SK-N-SH (cell line): Measurements from ENCODE around the gene CDHR3. TPM values are rescaled to one million over a fixed set of nuclear protein-coding genes. Genes with fewer than 3 reads are reported as not detected.

Source experiments
- CTCF ChIA-PET: fragments of 300-600, 350-600 bp; formaldehyde crosslinking; extraction: SDS; loops from one replicate; lab custom pipeline; 2021; lab: Yijun Ruan, JAX
- POLR2A ChIA-PET: fragments of 350-600 bp; sonication (Branson Sonifier 250); formaldehyde crosslinking; extraction: SDS; loops from one replicate; lab custom pipeline; 2020; ENCODE audit warnings: antibody characterized with exemption, inconsistent platforms; lab: Yijun Ruan, JAX
- DNase-seq: peaks from one replicate; pipeline ENCODE4 v3.0.0; 2012
- H2AFZ ChIP-seq: fragments of 200-600 bp; sonication (generic); 2 replicates; pipeline ENCODE4 v1.8.1; 2016; ENCODE audit warnings: antibody characterized with exemption, mild to moderate bottlenecking, low read depth
- H3F3A ChIP-seq: fragments of 200-600 bp; sonication (generic); replicated peaks from 2 replicates; pipeline ENCODE3; 2016; ENCODE audit warnings: antibody characterized with exemption, mild to moderate bottlenecking; ENCODE audit not compliant: insufficient read depth
- H3K27ac ChIP-seq, 2 experiments: fragments of 200-500 bp in 1 of 2; fragments of 200-600 bp in 1 of 2; sonication (Bioruptor generic) in 1 of 2; sonication (generic), shearing (Covaris generic) in 1 of 2; 2 replicates each; pipeline versions ENCODE4 v1.5.1 to v1.6.1; 2014 to 2016; ENCODE audit warnings: low read depth in 2 of 2, inconsistent platforms in 1 of 2, low read length in 1 of 2, mild to moderate bottlenecking in 1 of 2, mixed read lengths in 1 of 2
- H3K27me3 ChIP-seq: fragments of 200-600 bp; sonication (generic), shearing (Covaris generic); 2 replicates; pipeline ENCODE4 v1.6.1; 2016; ENCODE audit warnings: mixed run types; ENCODE audit not compliant: insufficient read depth
- H3K36me3 ChIP-seq, 2 experiments: fragments of 200-500 bp in 1 of 2; fragments of 200-600 bp in 1 of 2; sonication (Bioruptor generic) in 1 of 2; sonication (generic) in 1 of 2; replicated peaks in 1 of 2; 2 replicates each; pipeline versions ENCODE3 to v1.5.1; 2014 to 2016; ENCODE audit warnings: low read length in 1 of 2, mild to moderate bottlenecking in 1 of 2; ENCODE audit not compliant: insufficient read depth in 2 of 2, control insufficient read depth in 1 of 2
- H3K4me1 ChIP-seq, 2 experiments: fragments of 200-500 bp in 1 of 2; fragments of 200-600 bp in 1 of 2; sonication (Bioruptor generic) in 1 of 2; sonication (generic), shearing (Covaris generic) in 1 of 2; 2 replicates each; pipeline versions ENCODE4 v1.5.1 to v1.6.1; 2014 to 2016; ENCODE audit warnings: low read depth in 1 of 2, low read length in 1 of 2, mixed run types in 1 of 2; ENCODE audit not compliant: insufficient read depth in 2 of 2, control insufficient read depth in 1 of 2
- H3K4me2 ChIP-seq: fragments of 200-600 bp; sonication (generic), shearing (Covaris generic); 2 replicates; pipeline ENCODE4 v1.6.1; 2017; ENCODE audit warnings: mixed run types
- H3K4me3 ChIP-seq, 2 experiments: fragments of 200-500 bp in 1 of 2; fragments of 200-600 bp in 1 of 2; sonication (Bioruptor generic) in 1 of 2; sonication (generic), shearing (Covaris generic) in 1 of 2; 2 replicates each; pipeline versions ENCODE4 v1.5.1 to v1.8.1; 2014 to 2016; ENCODE audit warnings: low read depth in 2 of 2, inconsistent platforms in 1 of 2, low read length in 1 of 2, mild to moderate bottlenecking in 1 of 2, mixed read lengths in 1 of 2, moderate library complexity in 1 of 2
- H3K79me2 ChIP-seq: fragments of 200-600 bp; sonication (generic); 2 replicates; pipeline ENCODE4 v1.8.1; 2017; ENCODE audit warnings: mild to moderate bottlenecking; ENCODE audit not compliant: insufficient read depth
- H3K9ac ChIP-seq: fragments of 200-600 bp; sonication (generic); 2 replicates; pipeline ENCODE4 v1.6.1; 2017; ENCODE audit warnings: mixed run types
- H3K9me2 ChIP-seq: fragments of 200-600 bp; sonication (generic); 2 replicates; pipeline ENCODE4 v1.6.1; 2017; ENCODE audit warnings: mixed run types
- H3K9me3 ChIP-seq: fragments of 200-600 bp; sonication (generic); 2 replicates; pipeline ENCODE4 v1.6.1; 2017; ENCODE audit warnings: mixed run types, mild to moderate bottlenecking, moderate library complexity
- H4K20me1 ChIP-seq: fragments of 200-600 bp; sonication (generic); 2 replicates; pipeline ENCODE4 v1.6.1; 2017; ENCODE audit warnings: mild to moderate bottlenecking, mixed run types; ENCODE audit not compliant: insufficient read depth
- CHD2 ChIP-seq: fragments of 150-350 bp; IDR thresholded peaks from 2 replicates; pipeline ENCODE4 v1.6.1; 2018; ENCODE audit warnings: low read length; ENCODE audit not compliant: partially characterized antibody
- CTCF ChIP-seq: fragments of 200-600 bp; sonication (generic); IDR thresholded peaks from 2 replicates; pipeline ENCODE4 v1.6.1; 2017; ENCODE audit warnings: antibody characterized with exemption, mild to moderate bottlenecking, moderate library complexity
- ELF1 ChIP-seq: IDR thresholded peaks from 2 replicates; pipeline ENCODE4 v1.4.0; 2012
- IRF3 ChIP-seq: fragments of 150-350 bp; IDR thresholded peaks from 2 replicates; pipeline ENCODE4 v1.6.1; 2016; ENCODE audit warnings: mild to moderate bottlenecking, low read depth, low read length
- JUND ChIP-seq: IDR thresholded peaks from 2 replicates; pipeline ENCODE4 v1.4.0; 2012
- MXI1 ChIP-seq: IDR thresholded peaks from 2 replicates; pipeline ENCODE4 v1.6.1; 2012; ENCODE audit warnings: mild to moderate bottlenecking, low read depth, low read length, improper control_type of control experiment
- NRF1 ChIP-seq: IDR thresholded peaks from 2 replicates; pipeline ENCODE4 v1.6.1; 2012; ENCODE audit warnings: low read depth, mild to moderate bottlenecking, low read length
- RFX5 ChIP-seq: IDR thresholded peaks from 2 replicates; pipeline ENCODE4 v1.6.1; 2012; ENCODE audit warnings: mild to moderate bottlenecking, improper control_type of control experiment, low read length
- RXRA ChIP-seq: IDR thresholded peaks from 2 replicates; pipeline ENCODE4 v1.4.0; 2012; ENCODE audit warnings: low read depth, mild to moderate bottlenecking, borderline replicate concordance
- TEAD4 ChIP-seq: IDR thresholded peaks from 2 replicates; pipeline ENCODE4 v1.4.0; 2012; ENCODE audit warnings: mild to moderate bottlenecking, borderline replicate concordance; ENCODE audit not compliant: insufficient read depth
- WGBS: methylation state at CpG from one replicate; pipeline ENCODE4 v1.1.6; 2017; ENCODE audit warnings: low lambda C conversion rate; 5-methylcytosine and 5-hydroxymethylcytosine counted together
- polyA plus RNA-seq, 3 experiments: library from polyadenylated mRNA; depleted of rRNA; stranded (reverse); fragments of >200 nt; gene quantifications; 2 replicates each; pipeline ENCODE4 v1.2.3, GENCODE V29; 2012
- TF ChIP-seq, protein P1 (sequence below): IDR thresholded peaks from 2 replicates; pipeline ENCODE4 v1.4.0; 2012; ENCODE audit warnings: low read depth
- TF ChIP-seq, protein P2 (sequence below): IDR thresholded peaks from 2 replicates; pipeline ENCODE4; 2012
- TF ChIP-seq, protein P3 (sequence below): fragments of 150-350 bp; IDR thresholded peaks from 2 replicates; pipeline ENCODE4 v1.6.1; 2017; ENCODE audit warnings: antibody characterized with exemption, low read length, low read depth, borderline replicate concordance

The CDHR3 gene
- polyA plus RNA-seq, 1 of the 3 experiments (the other 2 are of a cell fraction) = 7.5 TPM

DNA sequence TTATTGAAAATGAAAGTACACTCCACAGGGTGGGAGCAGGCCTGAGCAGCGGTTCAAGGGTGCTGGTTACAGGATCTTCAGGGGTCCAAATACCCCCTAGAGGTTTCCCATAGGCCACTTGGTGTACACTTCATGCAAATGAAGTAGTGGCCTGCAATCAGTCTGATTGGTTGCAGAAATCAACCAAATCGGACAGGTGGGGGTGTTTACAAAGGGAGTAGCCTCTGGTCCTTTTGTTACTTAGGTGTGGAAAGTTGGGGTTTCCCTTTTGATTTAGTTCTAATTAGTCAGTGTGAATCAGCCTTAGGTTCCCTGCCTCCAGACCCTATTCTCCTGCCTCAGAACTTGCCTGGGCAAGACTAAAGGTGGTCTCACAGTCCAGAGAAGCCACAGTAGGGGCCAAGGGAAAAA, 99.5 kb downstream of the CDHR3 start:
- H3K4me3 ChIP-seq = no peak overlapping the region
- no peaks in the 10 kb centered on the region for H3K9me3 ChIP-seq
- H3K9me2 ChIP-seq = no peaks in the 10 kb centered on the region
- peaks cover 20 to 61% of the 10 kb centered on the region in 2 experiments for H3K4me1 ChIP-seq
- no peak for DNase-seq
- no peak overlapping the region for H3K9ac ChIP-seq
- H3K4me2 ChIP-seq = no peak overlapping the region
- H3K27ac ChIP-seq = no peak overlapping the region
- no peak for TF ChIP-seq CHD2
- TF ChIP-seq, protein P1, sequence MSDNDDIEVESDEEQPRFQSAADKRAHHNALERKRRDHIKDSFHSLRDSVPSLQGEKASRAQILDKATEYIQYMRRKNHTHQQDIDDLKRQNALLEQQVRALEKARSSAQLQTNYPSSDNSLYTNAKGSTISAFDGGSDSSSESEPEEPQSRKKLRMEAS = no peak
- no peak for TF ChIP-seq NRF1
- TF ChIP-seq, protein P2, sequence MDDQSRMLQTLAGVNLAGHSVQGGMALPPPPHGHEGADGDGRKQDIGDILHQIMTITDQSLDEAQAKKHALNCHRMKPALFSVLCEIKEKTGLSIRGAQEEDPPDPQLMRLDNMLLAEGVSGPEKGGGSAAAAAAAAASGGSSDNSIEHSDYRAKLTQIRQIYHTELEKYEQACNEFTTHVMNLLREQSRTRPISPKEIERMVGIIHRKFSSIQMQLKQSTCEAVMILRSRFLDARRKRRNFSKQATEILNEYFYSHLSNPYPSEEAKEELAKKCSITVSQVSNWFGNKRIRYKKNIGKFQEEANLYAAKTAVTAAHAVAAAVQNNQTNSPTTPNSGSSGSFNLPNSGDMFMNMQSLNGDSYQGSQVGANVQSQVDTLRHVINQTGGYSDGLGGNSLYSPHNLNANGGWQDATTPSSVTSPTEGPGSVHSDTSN = no peak
- TF ChIP-seq, protein P3, sequence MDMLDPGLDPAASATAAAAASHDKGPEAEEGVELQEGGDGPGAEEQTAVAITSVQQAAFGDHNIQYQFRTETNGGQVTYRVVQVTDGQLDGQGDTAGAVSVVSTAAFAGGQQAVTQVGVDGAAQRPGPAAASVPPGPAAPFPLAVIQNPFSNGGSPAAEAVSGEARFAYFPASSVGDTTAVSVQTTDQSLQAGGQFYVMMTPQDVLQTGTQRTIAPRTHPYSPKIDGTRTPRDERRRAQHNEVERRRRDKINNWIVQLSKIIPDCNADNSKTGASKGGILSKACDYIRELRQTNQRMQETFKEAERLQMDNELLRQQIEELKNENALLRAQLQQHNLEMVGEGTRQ = no peak
- TF ChIP-seq ELF1 = no peak
- TF ChIP-seq TEAD4 = no peak
- TF ChIP-seq RXRA = no peak
- TF ChIP-seq MXI1 = no peak
- TF ChIP-seq IRF3 = no peak
- TF ChIP-seq RFX5 = no peak
- TF ChIP-seq CTCF = no peak
- TF ChIP-seq JUND = no peak
- H3K79me2 ChIP-seq = no peaks in the 10 kb centered on the region
- ChIA-PET CTCF (interaction anchor here (1.4 to 14.1 kb wide), 3 partner anchors 19 to 99 kb away, joined by 3 to 593 read pairs (median 57); no protein-coding TSS in a partner anchor), POLR2A (no interaction called here)
- H4K20me1 ChIP-seq = no peaks in the 10 kb centered on the region
- no peak overlapping the region for H2AFZ ChIP-seq
- H3F3A ChIP-seq = peaks cover 8% of the 10 kb centered on the region
- H3K27me3 ChIP-seq = no peaks in the 10 kb centered on the region
- 85% methylated on average over 2 of the region's 2 CpGs for WGBS
- H3K36me3 ChIP-seq = no peaks in the 10 kb centered on the region
